Stimulated activated CD4-positive, alpha-beta T cell treated with anti-CD3 and anti-CD28 coated beads, TNF-alpha, amount 100 ng/mL, for 24 hours (primary cell): ENCODE measurements around the gene ARHGAP44.
"Not testable (repeated sequence)": the region's sequence is repeated elsewhere in the genome, so short reads cannot be mapped to it uniquely, and the experiment has no call there.

Experiments
- DNase-seq, 3 experiments: peaks; one replicate each; pipeline ENCODE4 v3.0.0-alpha.2; 2020; ENCODE audit warnings: low read depth in 3 of 3

ARHGAP44 gene

DNA sequence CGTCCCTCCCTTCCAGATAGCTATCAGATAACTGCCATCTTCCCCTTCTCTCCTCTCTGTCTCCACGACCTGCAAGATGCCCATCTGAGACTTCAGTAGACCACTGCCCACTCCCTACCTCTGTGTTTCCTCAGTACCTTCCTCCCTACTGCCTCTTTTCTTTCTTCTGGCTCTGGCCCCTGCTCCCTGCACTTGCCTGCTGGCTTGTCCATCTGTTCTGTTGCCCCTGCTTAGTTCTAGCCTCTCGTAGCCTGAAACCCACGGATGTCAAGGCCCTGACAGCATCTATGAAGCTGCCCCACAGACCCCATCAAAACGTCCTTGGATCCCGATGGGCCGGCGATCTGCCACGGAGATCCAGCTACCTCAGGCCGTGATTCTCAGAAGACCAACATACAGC lies 175.5 kb downstream of the ARHGAP44 start:
- DNase-seq, result no peak

DNA sequence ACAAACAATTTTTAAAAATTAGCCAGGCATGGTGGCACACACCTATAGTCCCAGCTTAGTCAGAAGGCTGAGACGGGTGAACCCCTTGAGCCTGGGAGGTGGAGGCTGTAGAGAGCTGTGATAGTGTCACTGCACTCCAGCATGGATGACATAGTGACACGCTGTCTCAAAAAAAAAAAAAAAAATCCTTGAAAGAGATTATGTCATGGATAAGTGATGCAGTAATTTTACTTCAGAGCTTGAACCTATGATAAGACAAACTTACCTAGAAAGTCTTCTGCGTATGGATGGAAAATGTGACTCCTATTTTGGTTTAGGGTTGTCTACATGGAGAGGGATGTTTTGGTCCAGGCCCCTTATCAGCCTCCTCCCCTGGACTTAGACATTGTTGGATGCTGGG lies 176.7 kb downstream of the ARHGAP44 start:
- no peak for DNase-seq

DNA sequence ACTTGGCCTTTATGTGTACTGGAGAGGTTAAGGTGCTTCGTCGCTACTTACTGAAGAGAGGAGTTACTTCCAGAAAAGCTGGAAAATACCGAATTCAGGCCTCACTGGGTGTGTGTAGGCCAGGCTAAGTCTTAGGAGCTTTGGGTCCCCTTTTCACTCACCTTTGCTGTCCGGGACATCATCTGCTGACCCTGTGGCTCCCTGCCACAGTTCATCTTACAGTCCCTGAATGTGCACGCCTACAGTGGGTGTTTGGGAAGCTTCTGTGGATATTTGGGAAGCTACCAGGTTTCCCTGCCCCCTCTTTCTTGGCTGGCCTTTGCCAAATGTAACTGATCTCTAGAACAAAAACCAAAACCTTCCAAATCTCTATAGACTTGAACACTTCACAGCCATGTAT lies 177.1 kb downstream of the ARHGAP44 start:
- no peak for DNase-seq

DNA sequence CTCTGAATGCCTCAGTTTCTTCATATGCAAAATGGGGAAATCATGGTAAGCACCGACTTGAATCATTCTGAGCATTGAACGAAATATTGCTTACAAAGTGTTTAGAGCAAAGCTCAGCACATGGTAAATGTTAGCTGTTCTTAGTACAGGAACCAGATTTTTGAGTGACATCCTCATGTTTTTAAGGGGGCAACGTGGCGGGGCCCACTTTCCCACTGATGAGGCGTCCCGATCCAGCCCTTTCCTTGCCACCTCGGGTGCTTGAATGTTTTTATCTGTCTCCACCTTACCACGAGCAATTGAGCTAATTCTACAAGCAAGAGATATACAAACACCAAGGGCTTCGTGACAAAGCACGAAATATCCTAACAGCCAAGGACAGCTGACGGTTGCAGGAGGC lies 178.7 kb downstream of the ARHGAP44 start:
- no peak for DNase-seq

DNA sequence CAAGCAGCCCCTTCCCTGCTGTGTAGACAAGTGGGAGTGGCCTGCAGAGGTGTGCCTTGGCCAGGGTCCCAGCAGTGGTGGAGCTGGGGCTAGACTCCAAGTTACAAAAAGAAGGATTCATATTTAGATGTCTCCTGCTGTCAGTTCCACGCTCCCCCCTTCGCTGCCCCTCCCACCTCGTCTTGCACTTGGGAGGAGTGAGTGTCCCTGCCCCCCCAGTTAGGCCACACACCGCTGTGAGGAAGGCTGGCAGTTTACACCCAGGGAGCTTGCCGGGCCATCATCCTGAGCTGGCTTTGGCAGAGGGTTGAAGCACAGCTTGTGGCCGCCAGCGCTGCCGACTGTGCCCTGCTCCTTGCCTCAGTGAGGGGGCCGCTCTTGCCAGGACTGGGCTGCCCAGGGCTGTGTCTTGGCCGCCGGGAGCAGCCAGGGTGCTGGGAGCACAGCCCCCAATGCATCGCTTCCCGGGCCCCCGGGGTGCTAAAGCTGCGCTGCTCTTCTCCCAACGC lies 184.3 kb downstream of the ARHGAP44 start:
- DNase-seq, result no peak

DNA sequence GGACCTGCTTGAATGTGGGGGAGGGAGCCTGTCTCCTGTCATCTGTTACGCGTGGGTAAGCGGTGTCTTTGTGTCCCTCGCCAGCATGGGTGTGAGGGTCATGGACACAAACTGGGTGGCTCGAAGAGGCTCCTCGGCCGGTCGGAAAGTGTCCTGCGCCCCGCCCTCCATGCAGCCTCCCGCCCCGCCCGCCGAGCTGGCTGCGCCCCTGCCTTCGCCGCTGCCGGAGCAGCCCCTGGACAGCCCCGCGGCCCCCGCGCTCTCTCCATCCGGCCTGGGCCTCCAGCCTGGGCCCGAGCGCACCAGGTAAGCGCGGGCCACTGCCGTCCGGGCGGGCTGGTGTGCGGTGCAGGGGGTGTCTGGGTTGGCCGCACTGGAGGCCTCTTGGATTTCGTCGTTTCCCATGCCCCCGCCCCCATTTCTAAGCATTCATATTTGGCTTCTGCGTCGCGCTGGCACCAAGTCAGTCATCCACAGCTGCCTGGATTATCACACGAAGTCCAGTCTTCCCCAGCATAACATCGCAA lies 184.8 kb downstream of the ARHGAP44 start:
- no peak for DNase-seq

DNA sequence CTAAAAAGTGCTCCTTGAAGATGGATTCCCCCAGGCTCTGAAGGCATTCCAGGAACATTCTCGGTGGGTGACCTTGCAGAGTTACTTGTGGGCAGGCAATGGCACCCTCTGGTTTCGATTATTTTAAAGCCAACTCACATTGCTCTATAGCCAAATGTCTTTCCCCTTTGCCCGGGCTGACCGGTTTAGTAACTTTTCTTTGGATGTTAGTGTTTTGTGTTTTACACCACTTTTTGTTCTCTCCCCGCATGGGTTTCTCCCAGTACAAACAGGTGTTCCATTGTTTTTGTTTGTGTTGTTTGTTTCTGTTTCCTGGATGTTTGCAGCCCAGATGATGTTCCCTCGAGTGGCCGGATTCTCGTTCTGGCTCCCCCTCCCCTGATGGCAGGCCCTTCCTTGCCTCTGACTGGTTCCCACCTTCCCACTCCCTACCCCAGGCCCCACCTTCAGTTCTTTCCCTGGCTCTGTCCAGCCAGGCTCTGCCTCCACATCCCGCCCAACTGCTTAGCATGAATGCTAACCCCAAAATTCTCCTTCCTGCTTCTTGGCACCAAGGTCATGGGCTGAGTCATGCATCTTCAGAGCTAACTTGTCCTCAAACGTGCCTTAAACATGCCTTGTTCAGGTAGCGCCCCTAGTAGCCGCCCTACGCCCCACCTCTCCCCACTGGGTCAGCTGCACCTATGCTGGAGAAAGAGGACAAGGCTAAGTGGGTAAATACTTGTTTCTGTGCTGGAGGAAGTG lies 187.9 kb downstream of the ARHGAP44 start:
- no peak for DNase-seq

DNA sequence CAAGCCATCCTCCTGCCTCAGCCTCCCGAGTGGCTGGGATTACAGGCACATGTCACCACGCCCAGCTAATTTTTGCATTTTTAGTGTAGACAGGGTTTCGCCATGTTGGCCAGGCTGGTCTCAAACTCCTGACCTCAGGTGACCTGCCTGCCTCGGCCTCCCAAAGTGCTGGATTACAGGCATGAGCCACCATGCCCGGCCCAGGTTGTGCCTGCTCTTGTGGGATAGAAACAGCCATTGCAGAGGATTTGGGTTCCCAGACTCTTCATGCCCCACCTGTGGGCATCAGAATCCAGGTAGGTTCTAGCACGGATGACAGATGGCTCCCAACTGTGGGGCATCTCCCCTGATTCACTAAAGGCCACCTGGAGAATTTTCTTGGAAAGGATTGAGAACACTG lies 189.5 kb downstream of the ARHGAP44 start:
- not testable (repeated sequence) for DNase-seq

DNA sequence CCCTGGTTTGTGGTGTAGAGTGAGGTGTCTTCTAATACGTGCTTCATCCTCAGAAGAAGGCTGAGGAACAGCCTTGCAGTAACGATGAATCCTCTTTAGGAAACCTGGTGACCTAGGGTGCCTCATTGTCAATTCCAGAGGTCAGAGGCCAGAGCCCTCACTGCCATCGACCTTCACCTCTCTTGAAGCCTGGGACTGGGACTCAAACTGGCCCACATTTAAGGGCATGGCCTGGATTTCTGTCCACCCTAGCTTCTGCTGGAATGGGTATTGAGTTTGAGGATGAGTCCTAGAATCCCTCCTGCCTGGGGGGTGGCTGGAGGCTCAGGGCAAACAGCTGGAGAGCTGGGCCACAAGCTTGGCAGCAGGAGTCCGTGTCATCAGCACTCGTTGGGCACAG lies 189.9 kb downstream of the ARHGAP44 start:
- DNase-seq, result no peak

DNA sequence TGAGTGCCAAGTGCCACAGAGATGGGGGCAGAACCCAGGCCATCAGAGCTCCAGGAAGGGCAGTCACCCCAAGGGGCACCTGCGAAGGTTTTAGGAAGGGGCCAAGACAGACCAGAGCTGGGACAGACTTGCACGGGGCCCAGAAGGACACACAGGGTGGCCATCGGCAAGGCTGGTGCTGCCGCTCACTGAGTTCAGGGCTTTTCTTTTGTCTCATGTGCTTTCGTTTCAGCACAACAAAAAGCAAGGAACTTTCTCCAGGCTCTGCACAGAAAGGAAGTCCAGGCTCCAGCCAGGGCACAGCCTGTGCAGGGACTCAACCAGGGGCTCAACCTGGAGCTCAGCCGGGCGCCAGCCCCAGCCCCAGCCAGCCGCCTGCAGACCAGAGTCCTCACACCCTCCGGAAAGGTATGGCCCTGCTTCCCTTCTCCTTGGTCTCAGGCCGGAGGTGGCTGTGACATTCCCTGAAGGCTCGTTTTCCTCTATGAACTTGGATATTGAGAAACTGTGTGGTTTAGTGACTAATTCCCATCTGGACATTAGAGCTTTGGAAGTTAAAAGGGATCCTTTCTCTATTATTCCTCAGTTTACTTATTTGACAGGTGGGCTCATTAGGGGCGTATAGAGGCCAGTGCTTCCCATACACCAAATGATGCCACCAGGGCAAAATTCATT lies 190.7 kb downstream of the ARHGAP44 start:
- DNase-seq, result no peak

DNA sequence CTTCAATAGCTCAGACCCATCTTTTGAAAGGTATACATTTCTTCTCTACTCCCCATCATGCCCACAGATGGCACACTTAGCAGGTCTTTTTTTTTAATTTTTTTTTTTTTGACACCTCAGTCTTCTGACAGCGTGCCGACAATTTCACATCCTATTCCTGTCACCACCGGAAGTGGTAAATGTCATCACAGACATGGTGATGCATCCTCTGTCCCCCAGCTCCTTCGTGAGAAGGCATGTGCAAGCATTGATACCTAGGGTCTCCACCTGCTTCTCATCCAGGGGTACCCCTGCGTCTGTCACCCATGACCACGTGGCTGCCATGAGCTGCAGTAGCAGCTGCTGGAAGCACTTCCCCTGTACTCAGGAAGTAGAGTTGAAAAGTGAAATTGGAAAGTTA lies 192.9 kb downstream of the ARHGAP44 start:
- DNase-seq, result no peak

DNA sequence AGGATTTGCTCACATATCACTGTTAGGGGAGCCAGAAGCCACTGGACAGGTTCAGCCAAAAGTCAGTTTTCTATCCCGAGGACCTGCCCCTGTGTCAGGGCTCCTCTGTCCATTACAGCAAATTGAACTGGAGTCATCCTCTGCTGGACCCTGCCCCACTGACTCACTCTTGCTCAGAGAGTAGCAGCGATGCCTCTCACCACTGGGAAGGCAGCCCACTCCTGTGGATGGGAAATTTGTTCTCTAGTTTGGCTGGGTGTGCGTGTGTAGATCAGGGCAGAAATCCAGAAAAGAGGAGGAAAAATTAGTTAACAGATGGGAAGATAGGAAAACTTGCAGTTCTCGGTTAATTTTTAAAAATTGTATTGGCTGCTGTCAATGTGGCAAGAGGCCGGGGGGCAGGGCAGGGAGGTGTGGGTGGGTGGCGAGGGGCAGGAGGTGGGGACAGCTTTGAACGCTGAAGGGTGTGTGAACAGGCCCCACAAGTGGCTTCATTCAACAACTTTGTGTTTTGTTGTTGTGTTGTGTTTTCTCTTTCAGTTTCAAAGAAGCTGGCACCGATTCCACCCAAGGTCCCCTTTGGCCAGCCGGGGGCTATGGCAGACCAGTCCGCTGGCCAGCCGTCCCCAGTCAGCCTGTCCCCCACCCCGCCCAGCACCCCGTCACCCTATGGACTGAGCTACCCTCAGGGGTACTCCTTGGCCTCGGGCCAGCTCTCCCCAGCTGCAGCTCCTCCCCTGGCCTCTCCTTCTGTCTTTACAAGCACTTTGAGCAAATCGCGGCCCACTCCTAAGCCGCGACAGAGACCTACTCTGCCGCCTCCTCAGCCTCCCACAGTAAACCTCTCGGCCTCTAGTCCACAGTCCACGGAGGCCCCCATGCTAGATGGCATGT lies 194.9 kb downstream of the ARHGAP44 start:
- DNase-seq, result no peak

DNA sequence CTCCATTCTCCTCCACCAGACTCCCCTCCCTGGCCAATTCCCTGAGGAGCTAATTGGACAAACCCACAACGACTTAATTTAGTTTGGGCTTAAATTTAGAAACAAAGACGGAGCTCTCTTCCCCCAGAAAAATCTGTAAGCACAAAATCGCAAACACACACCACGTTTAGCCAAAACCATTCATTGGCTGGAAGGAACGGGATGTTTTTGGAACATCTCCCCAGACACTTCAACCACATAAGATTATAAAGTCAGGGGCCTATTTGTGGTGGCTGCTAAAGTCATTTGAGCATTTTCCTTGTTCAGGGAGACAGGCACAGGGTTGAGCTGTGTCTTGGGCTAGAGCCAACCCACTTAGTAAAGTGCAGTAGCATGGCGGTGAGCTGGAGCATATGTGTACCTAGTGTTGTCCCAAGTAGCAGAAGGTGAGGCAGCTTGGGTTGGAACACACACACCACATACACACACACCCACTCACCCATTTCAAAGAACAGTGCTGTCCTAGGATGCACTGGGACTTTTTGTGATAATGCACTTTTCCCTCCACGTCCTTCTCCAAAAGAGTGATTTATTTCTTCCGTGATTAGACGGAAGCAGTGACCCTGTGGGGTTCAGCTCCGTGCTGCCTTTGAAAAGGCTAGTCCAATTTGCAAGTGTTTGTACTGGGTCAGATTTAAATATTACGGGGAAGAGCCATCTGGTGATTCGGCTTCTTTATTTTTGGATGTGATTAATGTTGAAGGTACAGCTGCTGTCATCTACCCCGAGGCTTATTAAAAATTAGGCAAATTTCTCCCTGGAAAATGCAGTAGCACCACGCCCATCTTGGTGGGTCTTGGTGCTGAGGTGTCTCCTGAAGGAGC lies 196.4 kb downstream of the ARHGAP44 start:
- no peak for DNase-seq

DNA sequence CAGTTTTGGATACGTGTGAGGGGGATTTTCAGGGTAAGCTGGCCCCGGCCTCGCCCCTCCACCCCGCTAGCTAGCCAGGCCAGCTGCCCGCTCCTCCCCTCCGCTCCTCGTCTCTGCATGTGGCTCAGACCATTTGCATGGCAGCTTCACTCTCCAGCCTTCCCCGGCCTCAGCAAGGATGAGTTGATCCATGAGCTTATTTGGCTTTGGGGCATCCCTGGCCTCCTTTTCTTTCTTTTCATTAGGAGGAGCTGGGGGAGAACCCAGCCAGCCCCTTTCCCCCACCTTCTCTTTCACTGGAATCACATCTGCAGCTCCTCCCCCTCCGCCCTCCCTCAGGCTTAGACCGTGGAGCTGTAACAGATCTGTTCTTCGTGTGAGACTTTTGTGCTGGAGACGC lies 197.8 kb downstream of the ARHGAP44 start:
- DNase-seq, result no peak

DNA sequence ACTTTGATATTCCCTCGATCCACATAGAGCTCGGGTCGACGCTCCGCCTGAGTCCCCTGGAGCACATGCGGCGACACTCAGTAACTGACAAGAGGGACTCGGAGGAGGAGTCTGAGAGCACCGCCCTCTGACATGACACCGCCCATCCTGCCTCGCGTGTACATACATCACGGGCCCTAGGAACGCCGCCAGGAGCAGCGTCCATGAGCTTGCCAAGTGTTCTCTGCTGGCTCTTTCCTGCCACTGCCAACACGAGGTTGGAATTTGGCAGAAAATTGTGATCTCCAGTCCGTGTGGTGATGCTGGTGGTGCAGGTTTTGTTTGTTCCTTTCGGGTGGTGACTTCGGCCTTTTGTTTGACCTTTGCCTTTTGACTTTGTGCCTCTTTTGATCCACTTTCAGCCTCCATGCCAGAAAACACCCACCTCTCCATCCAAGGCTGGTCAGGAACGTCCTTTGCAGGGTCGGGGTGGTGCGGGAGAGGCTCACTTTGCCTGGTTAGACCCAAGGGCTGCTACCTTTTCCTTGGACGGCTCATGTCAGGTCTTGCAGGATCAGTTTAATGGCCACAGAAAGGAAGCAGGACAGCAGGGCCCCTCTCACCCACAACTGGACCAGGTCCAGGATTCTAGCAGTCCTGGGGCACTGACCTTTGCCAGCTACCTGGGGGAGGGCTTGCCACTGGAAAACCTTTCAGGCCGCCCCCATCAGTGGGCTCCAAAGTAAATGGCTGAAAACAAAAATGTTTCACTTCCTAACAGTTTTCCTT lies 200.9 kb downstream of the ARHGAP44 start:
- no peak for DNase-seq

DNA sequence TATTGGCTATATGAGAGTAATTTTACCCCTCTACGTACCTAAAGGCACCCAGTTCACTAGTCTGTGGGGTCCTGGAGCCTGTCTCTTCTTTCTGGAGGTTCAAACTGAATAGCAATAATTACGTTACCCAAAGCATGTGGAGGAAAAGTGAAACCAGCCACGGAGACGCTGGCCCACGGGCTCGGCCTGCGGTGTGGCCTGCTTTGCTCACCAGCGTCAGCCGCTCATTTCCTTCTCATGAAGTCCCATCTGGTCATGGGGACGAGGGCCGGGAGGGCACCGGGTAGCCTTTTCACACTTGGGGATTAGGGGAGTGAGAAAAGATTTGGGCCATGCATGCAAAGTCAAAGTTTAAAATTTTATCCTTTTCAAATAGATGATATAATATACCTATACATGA lies 201.6 kb downstream of the ARHGAP44 start:
- DNase-seq, result no peak

DNA sequence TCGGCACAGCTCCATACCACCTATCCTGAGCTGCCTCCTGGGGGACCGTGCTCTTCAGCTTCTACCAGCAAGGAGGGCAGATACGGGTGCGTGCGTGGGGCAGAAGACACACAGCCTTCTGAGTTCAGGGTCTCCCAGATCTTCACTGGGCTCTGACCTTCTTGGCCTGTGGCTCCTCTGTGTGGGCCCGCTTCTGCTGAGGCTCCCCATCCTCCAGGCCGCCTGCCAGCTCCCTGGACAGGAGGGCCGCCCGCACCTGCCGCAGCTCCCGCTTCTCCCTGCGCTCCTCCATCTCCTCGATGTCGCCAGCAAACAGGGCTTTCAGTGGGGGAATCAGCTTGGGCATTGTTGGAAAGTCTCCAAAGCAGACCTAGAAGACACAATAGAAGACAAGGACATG lies 203.4 kb downstream of the ARHGAP44 start:
- DNase-seq, result no peak

DNA sequence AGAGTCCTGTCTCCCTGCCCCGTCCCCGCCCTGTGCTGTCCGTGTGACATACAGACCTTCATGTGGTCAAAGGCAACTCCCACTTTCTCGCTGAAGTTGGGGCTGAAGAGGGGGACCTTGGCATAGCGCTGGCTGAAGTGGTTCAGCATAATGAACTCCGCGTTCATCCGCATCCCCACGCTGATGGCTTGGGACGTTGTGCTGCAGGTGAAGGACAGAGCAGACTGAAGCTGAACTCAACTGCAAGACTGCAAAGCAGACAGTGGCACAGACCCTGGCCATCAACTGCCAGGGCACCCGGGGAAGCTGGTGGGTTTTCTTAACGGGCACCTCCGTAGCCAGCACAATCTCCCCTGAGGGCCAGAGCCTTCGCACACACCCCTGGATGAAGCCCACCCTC lies 204.3 kb downstream of the ARHGAP44 start:
- DNase-seq, result no peak

DNA sequence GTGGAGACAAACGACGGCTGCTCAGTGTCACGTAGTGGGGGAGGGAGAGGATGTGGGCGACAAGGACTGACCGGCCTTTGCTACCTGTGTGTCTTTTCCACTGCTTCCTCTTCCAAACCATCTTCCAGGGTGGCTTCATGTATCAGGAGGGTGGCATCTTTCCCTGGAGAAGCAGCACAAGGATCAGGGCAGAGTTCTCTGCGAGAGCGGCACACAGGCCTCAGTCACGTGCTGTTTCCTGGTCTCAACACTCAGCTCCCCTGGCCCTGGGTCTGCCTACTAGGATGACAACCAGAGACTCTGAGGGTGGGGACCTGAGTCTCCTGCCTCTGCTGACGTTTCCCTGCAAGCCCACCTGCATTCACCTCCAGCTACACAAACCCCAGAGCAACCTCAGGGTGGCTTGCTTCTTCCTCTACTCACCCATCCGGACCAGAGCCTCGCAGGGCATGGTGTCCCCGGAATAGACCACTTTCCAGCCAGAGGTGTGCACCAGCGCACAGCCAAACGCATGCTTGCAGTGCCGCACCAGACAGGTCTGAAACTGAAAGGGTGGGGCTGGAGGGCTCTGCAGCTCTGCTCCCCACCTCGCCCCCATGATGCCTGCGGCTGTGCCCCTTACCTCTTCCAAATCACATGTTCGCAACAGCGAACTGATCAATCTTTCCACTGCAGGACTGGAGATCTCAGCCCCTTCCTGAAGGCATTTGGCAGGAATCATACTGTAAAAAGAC lies 205.2 kb downstream of the ARHGAP44 start:
- no peak for DNase-seq
